Nephron progenitor cell (in vitro differentiated cells): ENCODE results near the gene KCNB1.
A peak's percentile ranks its signal among the peaks of the same experiment; 100 is the strongest.

ENCODE experiments used
- DNase-seq: peaks from one replicate; pipeline ENCODE4 v3.0.0; 2021
- H3K27ac Mint-ChIP-seq: 2 replicates; pipeline ENCODE4 v1.8.0; 2021; ENCODE audit warnings: mild to moderate bottlenecking, moderate library complexity, mixed read lengths
- H3K27me3 Mint-ChIP-seq: 2 replicates; pipeline ENCODE4 v1.8.0; 2021; ENCODE audit warnings: mild to moderate bottlenecking, low read depth, mixed read lengths; ENCODE audit not compliant: poor library complexity
- H3K36me3 Mint-ChIP-seq: 2 replicates; pipeline ENCODE4 v1.8.0; 2021; ENCODE audit warnings: low read depth, mixed read lengths
- H3K4me1 Mint-ChIP-seq: 2 replicates; pipeline ENCODE4 v1.8.0; 2021; ENCODE audit warnings: mixed read lengths
- H3K4me3 Mint-ChIP-seq: 2 replicates; pipeline ENCODE4 v1.8.0; 2021; ENCODE audit warnings: mild to moderate bottlenecking, moderate library complexity, mixed read lengths
- H3K9me3 Mint-ChIP-seq: 2 replicates; pipeline ENCODE4 v1.8.0; 2021; ENCODE audit warnings: mild to moderate bottlenecking, moderate library complexity, mixed read lengths
- TF ChIP-seq, protein P1 (sequence below): fragments of 200-600 bp; sonication (generic); IDR thresholded peaks from 2 replicates; pipeline ENCODE4 v1.5.0; 2021; ENCODE audit warnings: antibody characterized with exemption

Gene KCNB1

GRCh38 chr20:49388744-49389143, 93.7 kb downstream of the KCNB1 start:
- H3K27ac Mint-ChIP-seq, result no peak overlapping the region
- H3K4me3 Mint-ChIP-seq, result no peak overlapping the region
- DNase-seq, result no peak
- TF ChIP-seq, protein P1, sequence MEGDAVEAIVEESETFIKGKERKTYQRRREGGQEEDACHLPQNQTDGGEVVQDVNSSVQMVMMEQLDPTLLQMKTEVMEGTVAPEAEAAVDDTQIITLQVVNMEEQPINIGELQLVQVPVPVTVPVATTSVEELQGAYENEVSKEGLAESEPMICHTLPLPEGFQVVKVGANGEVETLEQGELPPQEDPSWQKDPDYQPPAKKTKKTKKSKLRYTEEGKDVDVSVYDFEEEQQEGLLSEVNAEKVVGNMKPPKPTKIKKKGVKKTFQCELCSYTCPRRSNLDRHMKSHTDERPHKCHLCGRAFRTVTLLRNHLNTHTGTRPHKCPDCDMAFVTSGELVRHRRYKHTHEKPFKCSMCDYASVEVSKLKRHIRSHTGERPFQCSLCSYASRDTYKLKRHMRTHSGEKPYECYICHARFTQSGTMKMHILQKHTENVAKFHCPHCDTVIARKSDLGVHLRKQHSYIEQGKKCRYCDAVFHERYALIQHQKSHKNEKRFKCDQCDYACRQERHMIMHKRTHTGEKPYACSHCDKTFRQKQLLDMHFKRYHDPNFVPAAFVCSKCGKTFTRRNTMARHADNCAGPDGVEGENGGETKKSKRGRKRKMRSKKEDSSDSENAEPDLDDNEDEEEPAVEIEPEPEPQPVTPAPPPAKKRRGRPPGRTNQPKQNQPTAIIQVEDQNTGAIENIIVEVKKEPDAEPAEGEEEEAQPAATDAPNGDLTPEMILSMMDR, result no peak
- H3K9me3 Mint-ChIP-seq, result no peaks in the 10 kb centered on the region
- H3K27me3 Mint-ChIP-seq, result peaks cover 35% of the 10 kb centered on the region
- peaks cover 11% of the 10 kb centered on the region for H3K4me1 Mint-ChIP-seq
- no peaks in the 10 kb centered on the region for H3K36me3 Mint-ChIP-seq

GRCh38 chr20:49387581-49387939, 94.9 kb downstream of the KCNB1 start:
- Mint-ChIP-seq H3K27me3 (peaks cover 38% of the 10 kb centered on the region), H3K4me1 (peaks cover 11% of the 10 kb centered on the region), H3K9me3 (no peaks in the 10 kb centered on the region), H3K36me3 (no peaks in the 10 kb centered on the region), H3K4me3 (no peak overlapping the region), H3K27ac (no peak overlapping the region)
- TF ChIP-seq, protein P1, result no peak
- no peak for DNase-seq

GRCh38 chr20:49386848-49387580, 95.5 kb downstream of the KCNB1 start:
- Mint-ChIP-seq H3K4me1 (peaks cover 11% of the 10 kb centered on the region), H3K9me3 (no peaks in the 10 kb centered on the region), H3K4me3 (no peak overlapping the region), H3K27me3 (peaks cover 37% of the 10 kb centered on the region), H3K27ac (peak overlapping the region; percentile 60), H3K36me3 (no peaks in the 10 kb centered on the region)
- no peak for DNase-seq
- TF ChIP-seq, protein P1, result no peak

DNA sequence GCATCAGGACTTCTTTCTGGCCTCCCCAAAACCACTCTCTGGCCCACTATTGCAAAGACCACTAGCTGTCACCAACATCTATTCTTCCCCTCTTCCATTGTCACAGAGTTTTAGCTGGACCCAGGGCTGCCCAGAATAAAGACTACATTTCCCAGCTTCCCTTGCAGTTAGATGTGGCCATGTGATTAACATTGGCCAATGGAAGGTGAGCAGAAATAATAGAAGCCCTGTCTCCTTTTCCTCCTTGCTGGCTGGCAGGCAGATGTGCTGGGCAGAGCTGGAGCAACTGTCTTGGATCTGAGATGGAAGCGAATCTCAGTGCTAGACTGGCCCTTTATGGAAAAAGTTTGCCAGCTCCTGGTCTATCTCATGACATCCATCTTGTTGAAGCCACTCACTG, 97.0 kb downstream of the KCNB1 start:
- H3K27ac Mint-ChIP-seq, result no peak overlapping the region
- no peak overlapping the region for H3K4me3 Mint-ChIP-seq
- peaks cover 30% of the 10 kb centered on the region for H3K27me3 Mint-ChIP-seq
- TF ChIP-seq, protein P1, result no peak
- H3K9me3 Mint-ChIP-seq, result no peaks in the 10 kb centered on the region
- H3K4me1 Mint-ChIP-seq, result peaks cover 11% of the 10 kb centered on the region
- DNase-seq, result no peak
- no peaks in the 10 kb centered on the region for H3K36me3 Mint-ChIP-seq

DNA sequence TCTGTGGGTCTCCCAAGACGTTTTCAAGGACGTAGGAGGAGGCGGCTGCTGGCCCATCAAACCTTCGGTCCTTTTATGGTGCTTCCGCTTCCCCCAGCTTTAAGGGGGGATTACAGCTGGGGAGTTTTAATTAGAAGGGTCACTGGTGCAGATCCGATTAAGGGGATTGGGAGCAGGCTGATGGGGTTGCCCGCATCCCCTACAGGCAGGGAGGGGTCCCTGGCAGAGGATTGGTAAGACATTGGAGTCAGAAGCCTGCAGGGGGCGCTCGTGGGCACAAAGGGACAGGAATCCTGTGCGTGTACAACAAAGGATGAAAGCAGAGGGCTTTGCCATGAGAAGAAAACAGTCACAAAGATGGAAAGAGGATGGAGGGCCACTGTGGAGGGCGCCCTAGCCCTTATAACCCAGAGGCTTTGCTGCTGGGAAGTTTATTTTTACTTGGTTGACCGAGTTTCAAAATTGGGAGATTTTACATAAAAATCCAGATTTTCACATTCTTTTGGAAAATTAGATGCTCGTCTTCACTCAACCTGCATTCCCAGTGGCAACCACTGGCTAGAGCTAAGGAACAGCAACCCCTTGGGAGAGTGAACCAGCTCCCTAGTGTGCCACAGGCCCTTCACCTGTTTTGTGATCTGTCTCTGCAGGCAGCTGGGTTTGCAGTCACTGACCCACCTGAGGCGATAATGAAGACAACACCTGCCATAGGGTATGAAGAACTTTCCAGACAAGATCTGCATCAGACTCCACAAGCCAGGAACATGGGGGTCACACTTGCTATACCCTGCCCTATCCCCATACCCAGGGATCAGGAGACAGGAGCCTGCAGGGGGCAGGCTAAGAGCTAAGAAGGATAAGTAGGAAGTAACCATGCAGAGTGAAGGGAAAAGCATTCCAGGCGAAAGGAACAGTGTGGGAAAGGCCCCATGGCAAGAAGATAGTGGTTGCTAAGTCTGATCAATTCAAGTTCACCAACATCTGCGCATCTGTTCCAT, 97.7 kb downstream of the KCNB1 start:
- no peak overlapping the region for H3K4me3 Mint-ChIP-seq
- peak; percentile 92 for DNase-seq
- TF ChIP-seq, protein P1, result peak; percentile 86
- H3K9me3 Mint-ChIP-seq, result no peaks in the 10 kb centered on the region
- peaks cover 18% of the 10 kb centered on the region for H3K4me1 Mint-ChIP-seq
- H3K36me3 Mint-ChIP-seq, result no peaks in the 10 kb centered on the region
- peaks cover 30% of the 10 kb centered on the region for H3K27me3 Mint-ChIP-seq
- H3K27ac Mint-ChIP-seq, result no peak overlapping the region
